Vagina (tissue), 2 donors: Measurements from ENCODE around the gene AURKAIP1. TPM values are rescaled to one million over a fixed set of nuclear protein-coding genes. Genes with fewer than 3 reads are reported as not detected.

Source experiments
- DNase-seq, 2 donors: peaks; one replicate each; pipeline ENCODE4 v3.0.0-alpha.2; 2017; ENCODE audit errors: extremely low spot score in 2 of 2
- H3K27ac ChIP-seq: fragments of 200-600 bp; sonication (generic); one replicate; pipeline ENCODE4 v1.5.1; 2019
- H3K27me3 ChIP-seq: fragments of 200-600 bp; sonication (generic); one replicate; pipeline ENCODE4 v1.5.1; 2019
- H3K36me3 ChIP-seq, 2 donors: fragments of 200-600 bp; sonication (generic); one replicate each; pipeline ENCODE4 v1.5.1; 2017 to 2019
- H3K4me1 ChIP-seq: fragments of 200-600 bp; sonication (generic); one replicate; pipeline ENCODE4 v1.5.1; 2019
- H3K4me3 ChIP-seq, 2 donors: fragments of 200-600 bp; sonication (generic); 1 replicate in 1 of 2; 2 replicates in 1 of 2; pipeline ENCODE4 v1.5.1; 2016 to 2019
- H3K9me3 ChIP-seq: fragments of 200-600 bp; sonication (generic); one replicate; pipeline ENCODE4 v1.5.1; 2019
- POLR2A ChIP-seq, 2 donors: fragments of 450-650 bp; IDR thresholded peaks; one replicate each; pipeline ENCODE4 v1.6.1; 2017; ENCODE audit warnings: antibody characterized with exemption in 2 of 2, mild to moderate bottlenecking in 2 of 2, moderate library complexity in 2 of 2
- POLR2AphosphoS5 ChIP-seq, 2 donors: sonication (generic); formaldehyde crosslinking; IDR thresholded peaks; one replicate each; pipeline ENCODE4 v1.9.0; 2017; ENCODE audit warnings: antibody characterized with exemption in 2 of 2, mild to moderate bottlenecking in 2 of 2, low read depth in 1 of 2; ENCODE audit not compliant: insufficient read depth in 1 of 2
- intact Hi-C: fragments of 100-400 bp; cut with DNase I; formaldehyde crosslinking; loops from one replicate; pipeline ENCODE4 v1.15.1; 2023
- total RNA-seq: library from RNA; depleted of rRNA; stranded (reverse); fragments of >200 nt; gene quantifications from one replicate; pipeline ENCODE4 v1.2.3, GENCODE V29; 2016
- TF ChIP-seq, protein P1 (sequence below), 3 experiments: fragments of 450-650 bp in 2 of 3; fragments of 200-600 bp in 1 of 3; sonication (generic) in 1 of 3; IDR thresholded peaks; one replicate each; pipeline ENCODE4 v1.5.1; 2017 to 2019; ENCODE audit warnings: antibody characterized with exemption in 3 of 3, mild to moderate bottlenecking in 2 of 3, moderate library complexity in 2 of 3

AURKAIP1 gene
- total RNA-seq, 1 donor from 2014 or later, result 94.5 TPM

GRCh38 chr1:1395166-1395565, 20.2 kb upstream of the AURKAIP1 start:
- H3K27ac ChIP-seq, result no peak overlapping the region
- TF ChIP-seq, protein P1, sequence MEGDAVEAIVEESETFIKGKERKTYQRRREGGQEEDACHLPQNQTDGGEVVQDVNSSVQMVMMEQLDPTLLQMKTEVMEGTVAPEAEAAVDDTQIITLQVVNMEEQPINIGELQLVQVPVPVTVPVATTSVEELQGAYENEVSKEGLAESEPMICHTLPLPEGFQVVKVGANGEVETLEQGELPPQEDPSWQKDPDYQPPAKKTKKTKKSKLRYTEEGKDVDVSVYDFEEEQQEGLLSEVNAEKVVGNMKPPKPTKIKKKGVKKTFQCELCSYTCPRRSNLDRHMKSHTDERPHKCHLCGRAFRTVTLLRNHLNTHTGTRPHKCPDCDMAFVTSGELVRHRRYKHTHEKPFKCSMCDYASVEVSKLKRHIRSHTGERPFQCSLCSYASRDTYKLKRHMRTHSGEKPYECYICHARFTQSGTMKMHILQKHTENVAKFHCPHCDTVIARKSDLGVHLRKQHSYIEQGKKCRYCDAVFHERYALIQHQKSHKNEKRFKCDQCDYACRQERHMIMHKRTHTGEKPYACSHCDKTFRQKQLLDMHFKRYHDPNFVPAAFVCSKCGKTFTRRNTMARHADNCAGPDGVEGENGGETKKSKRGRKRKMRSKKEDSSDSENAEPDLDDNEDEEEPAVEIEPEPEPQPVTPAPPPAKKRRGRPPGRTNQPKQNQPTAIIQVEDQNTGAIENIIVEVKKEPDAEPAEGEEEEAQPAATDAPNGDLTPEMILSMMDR (IDR thresholded peaks at IDR 0.05), result no peak
- TF ChIP-seq POLR2A (IDR thresholded peaks at IDR 0.05) (no peak), POLR2AphosphoS5 (IDR thresholded peaks at IDR 0.05; ENCODE audit: insufficient read depth in 1 of 2, low read depth in 1 of 2) (no peak)
- intact Hi-C loops, result no loop called here
- H3K27me3 ChIP-seq, result no peaks in the 10 kb centered on the region
- no peak overlapping the region for H3K4me3 ChIP-seq
- no peaks in the 10 kb centered on the region for H3K9me3 ChIP-seq
- peaks cover 4 to 73% of the 10 kb centered on the region in 2 donors for H3K36me3 ChIP-seq
- peaks cover 25% of the 10 kb centered on the region for H3K4me1 ChIP-seq
- DNase-seq, result no peak

- Histone ChIP-seq H3K27ac (no peak overlapping the region), H3K36me3 (peaks cover 4 to 83% of the 10 kb centered on the region in 2 donors)
These were observed 19.1 kb upstream of the AURKAIP1 start for GRCh38 chr1:1394116-1394515.

DNA sequence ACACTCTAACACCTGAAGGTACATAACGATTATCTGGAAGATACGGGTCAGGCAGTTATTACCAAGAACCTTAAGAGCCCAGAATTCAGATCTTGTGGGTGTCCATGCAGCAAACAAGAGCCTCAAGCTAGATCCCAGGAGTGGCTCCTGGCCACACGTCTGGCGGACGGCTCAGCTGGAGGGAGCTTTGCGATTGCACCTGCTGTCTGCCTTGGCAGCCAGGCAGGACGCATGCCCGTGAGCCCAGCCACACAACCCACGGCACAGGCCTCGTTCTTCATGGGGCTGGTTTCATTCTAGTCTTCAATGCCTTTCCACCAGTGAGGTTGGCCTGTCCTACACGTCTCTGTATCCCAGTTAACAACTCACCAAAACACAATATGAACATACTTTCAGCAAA, 18.4 kb upstream of the AURKAIP1 start:
- no peak for DNase-seq
- Histone ChIP-seq H3K27ac (no peak overlapping the region), H3K9me3 (no peaks in the 10 kb centered on the region), H3K4me3 (no peak overlapping the region), H3K4me1 (peaks cover 17% of the 10 kb centered on the region), H3K27me3 (no peaks in the 10 kb centered on the region), H3K36me3 (peaks cover 4 to 90% of the 10 kb centered on the region in 2 donors)
- intact Hi-C loops, result no loop called here
- TF ChIP-seq POLR2AphosphoS5 (IDR thresholded peaks at IDR 0.05; ENCODE audit: insufficient read depth in 1 of 2, low read depth in 1 of 2) (no peak), POLR2A (IDR thresholded peaks at IDR 0.05) (no peak)
- TF ChIP-seq, protein P1 (IDR thresholded peaks at IDR 0.05), result no peak

More at GRCh38 chr1:1394116-1394515, 19.1 kb upstream of the AURKAIP1 start:
- Histone ChIP-seq H3K27me3 (no peaks in the 10 kb centered on the region), H3K4me3 (no peak overlapping the region), H3K9me3 (no peaks in the 10 kb centered on the region), H3K4me1 (peaks cover 19% of the 10 kb centered on the region)
- TF ChIP-seq, protein P1 (IDR thresholded peaks at IDR 0.05), result no peak
- TF ChIP-seq POLR2A (IDR thresholded peaks at IDR 0.05) (no peak), POLR2AphosphoS5 (IDR thresholded peaks at IDR 0.05; ENCODE audit: insufficient read depth in 1 of 2, low read depth in 1 of 2) (no peak)
- intact Hi-C loops, result no loop called here
- no peak for DNase-seq

DNA sequence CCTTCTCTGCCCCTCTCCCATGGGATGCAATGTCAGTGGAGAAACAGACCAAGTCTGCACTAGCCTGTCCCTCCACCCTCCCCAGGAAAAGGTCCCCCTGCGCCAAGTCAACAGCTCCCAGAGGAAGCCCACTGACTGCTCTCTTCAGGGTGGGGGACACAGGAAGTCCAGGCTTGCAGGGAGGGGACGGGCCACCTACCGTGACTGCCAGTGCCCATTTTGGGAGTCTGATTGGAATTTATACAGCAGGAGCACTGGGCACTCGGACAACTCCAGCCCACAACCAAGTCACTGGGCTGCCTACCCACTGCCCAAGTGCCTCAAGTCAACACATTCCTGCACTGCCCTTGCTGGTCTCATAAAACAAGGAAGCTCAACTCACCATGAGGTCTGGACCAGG, 18.0 kb upstream of the AURKAIP1 start:
- H3K36me3 ChIP-seq, result peaks cover 4 to 94% of the 10 kb centered on the region in 2 donors

GRCh38 chr1:1391225-1391624, 16.2 kb upstream of the AURKAIP1 start:
- intact Hi-C loops, result no loop called here
- Histone ChIP-seq H3K4me1 (no peaks in the 10 kb centered on the region), H3K27me3 (no peaks in the 10 kb centered on the region), H3K27ac (no peak overlapping the region), H3K4me3 (no peak overlapping the region), H3K36me3 (peaks cover 4 to 100% of the 10 kb centered on the region in 2 donors), H3K9me3 (no peaks in the 10 kb centered on the region)
- TF ChIP-seq POLR2AphosphoS5 (IDR thresholded peaks at IDR 0.05; ENCODE audit: insufficient read depth in 1 of 2, low read depth in 1 of 2), result no peak
- no peak for TF ChIP-seq POLR2A (IDR thresholded peaks at IDR 0.05)
- TF ChIP-seq, protein P1 (IDR thresholded peaks at IDR 0.05), result no peak
- no peak for DNase-seq

More for the DNA sequence above, 18.0 kb upstream of the AURKAIP1 start:
- H3K4me3 ChIP-seq, result no peak overlapping the region
- H3K4me1 ChIP-seq, result peaks cover 13% of the 10 kb centered on the region
- intact Hi-C loops, result no loop called here
- TF ChIP-seq, protein P1 (IDR thresholded peaks at IDR 0.05), result no peak
- TF ChIP-seq POLR2A (IDR thresholded peaks at IDR 0.05) (no peak), POLR2AphosphoS5 (IDR thresholded peaks at IDR 0.05; ENCODE audit: insufficient read depth in 1 of 2, low read depth in 1 of 2) (no peak)
- no peaks in the 10 kb centered on the region for H3K9me3 ChIP-seq
- no peak overlapping the region for H3K27ac ChIP-seq
- DNase-seq, result no peak
- no peaks in the 10 kb centered on the region for H3K27me3 ChIP-seq
